Measurements from ENCODE around the gene CD33. TPM values are rescaled to one million over a fixed set of nuclear protein-coding genes. Genes with fewer than 3 reads are reported as not detected.
"Not testable (repeated sequence)": the region's sequence is repeated elsewhere in the genome, so short reads cannot be mapped to it uniquely, and the experiment has no call there.

The CD33 gene
- total RNA-seq, 2 experiments from 2014 or later, result 0.54 TPM; not detected in 1

GRCh38 chr19:51207747-51208146 lies 17.1 kb upstream of the CD33 start:
- intact Hi-C loops (cut with micrococcal nuclease), result no loop called here
- POLR2A ChIA-PET, result no interaction called here

GRCh38 chr19:51210191-51210784 lies 14.6 kb upstream of the CD33 start:
- Mint-ChIP-seq H3K27me3 (peaks cover 14% of the 10 kb centered on the region), H3K9me3 (no peaks in the 10 kb centered on the region), H3K36me3 (ENCODE audit: low read depth) (no peaks in the 10 kb centered on the region), H3K4me1 (ENCODE audit: low read depth) (no peaks in the 10 kb centered on the region), H3K27ac (no peak overlapping the region), H3K4me3 (no peak overlapping the region)
- CTCF ChIA-PET, result no interaction called here
- no peak for ATAC-seq
- no peak for TF ChIP-seq CTCF (IDR thresholded peaks at IDR 0.05)
- no peak for DNase-seq
- intact Hi-C loops (cut with micrococcal nuclease), result no loop called here
- POLR2A ChIA-PET, result no interaction called here

More at GRCh38 chr19:51207747-51208146, 17.1 kb upstream of the CD33 start:
- Mint-ChIP-seq H3K27ac (no peak overlapping the region), H3K4me1 (ENCODE audit: low read depth) (no peaks in the 10 kb centered on the region), H3K9me3 (no peaks in the 10 kb centered on the region), H3K36me3 (ENCODE audit: low read depth) (no peaks in the 10 kb centered on the region), H3K27me3 (peaks cover 18% of the 10 kb centered on the region), H3K4me3 (no peak overlapping the region)
- no peak for TF ChIP-seq CTCF (IDR thresholded peaks at IDR 0.05)
- CTCF ChIA-PET, result interaction anchor here (1.1 kb wide), 1 partner anchor 125 kb away, joined by 3 read pairs; no protein-coding TSS in a partner anchor
- no peak for DNase-seq
- ATAC-seq, result no peak

- H3K4me1 Mint-ChIP-seq (ENCODE audit: low read depth); H3K4me3 Mint-ChIP-seq; DNase-seq; H3K36me3 Mint-ChIP-seq (ENCODE audit: low read depth); H3K9me3 Mint-ChIP-seq; POLR2A ChIA-PET; intact Hi-C loops (cut with micrococcal nuclease); ATAC-seq; CTCF ChIA-PET; H3K27ac Mint-ChIP-seq: not testable (repeated sequence)
- peaks cover 12% of the 10 kb centered on the region for H3K27me3 Mint-ChIP-seq
These were observed 14.0 kb upstream of the CD33 start for GRCh38 chr19:51210874-51211361.

- no peak for ATAC-seq
- no peak overlapping the region for H3K27ac Mint-ChIP-seq
- intact Hi-C loops (cut with micrococcal nuclease), result no loop called here
- no peak overlapping the region for H3K4me3 Mint-ChIP-seq
- POLR2A ChIA-PET, result no interaction called here
- no peaks in the 10 kb centered on the region for H3K9me3 Mint-ChIP-seq
- no peak for TF ChIP-seq CTCF (IDR thresholded peaks at IDR 0.05)
- CTCF ChIA-PET, result no interaction called here
- DNase-seq, result no peak
- H3K27me3 Mint-ChIP-seq, result peaks cover 12% of the 10 kb centered on the region
- H3K36me3 Mint-ChIP-seq (ENCODE audit: low read depth), result no peaks in the 10 kb centered on the region
- H3K4me1 Mint-ChIP-seq (ENCODE audit: low read depth), result no peaks in the 10 kb centered on the region
These were observed 13.0 kb upstream of the CD33 start for GRCh38 chr19:51211833-51212232.

GRCh38 chr19:51219307-51219706 lies 5.6 kb upstream of the CD33 start:
- H3K4me1 Mint-ChIP-seq (ENCODE audit: low read depth), result no peaks in the 10 kb centered on the region
- intact Hi-C loops (cut with micrococcal nuclease), result no loop called here
- POLR2A ChIA-PET, result no interaction called here
- no peak for TF ChIP-seq CTCF (IDR thresholded peaks at IDR 0.05)
- H3K9me3 Mint-ChIP-seq, result no peaks in the 10 kb centered on the region
- peaks cover 22% of the 10 kb centered on the region for H3K27me3 Mint-ChIP-seq
- ATAC-seq (no peak), DNase-seq (no peak)
- H3K4me3 Mint-ChIP-seq, result no peak overlapping the region
- H3K36me3 Mint-ChIP-seq (ENCODE audit: low read depth), result no peaks in the 10 kb centered on the region
- no peak overlapping the region for H3K27ac Mint-ChIP-seq
- CTCF ChIA-PET, result no interaction called here
